Skeletal muscle tissue (tissue), 4 donors: ENCODE data around the gene ANKRD33B. TPM values are rescaled to one million over a fixed set of nuclear protein-coding genes. Genes with fewer than 3 reads are reported as not detected.
A peak's percentile ranks its signal among the peaks of the same experiment; 100 is the strongest.
"Not testable (repeated sequence)": the region's sequence is repeated elsewhere in the genome, so short reads cannot be mapped to it uniquely, and the experiment has no call there.

ENCODE experiments used
- H3K27ac ChIP-seq: one replicate; pipeline ENCODE4 v1.7.0; 2013; ENCODE audit warnings: mild to moderate bottlenecking, low read depth, low read length, inconsistent platforms
- H3K27me3 ChIP-seq, 3 donors: one replicate each; pipeline ENCODE4 v1.7.0; 2013; ENCODE audit warnings: low read length in 3 of 3; ENCODE audit not compliant: control insufficient read depth in 3 of 3, insufficient read depth in 3 of 3
- H3K36me3 ChIP-seq, 3 donors: one replicate each; pipeline ENCODE4 v1.7.0; 2013; ENCODE audit warnings: low read length in 3 of 3; ENCODE audit not compliant: control insufficient read depth in 3 of 3, insufficient read depth in 3 of 3
- H3K4me1 ChIP-seq, 3 donors: one replicate each; pipeline ENCODE4 v1.7.0; 2013; ENCODE audit warnings: low read length in 3 of 3, mild to moderate bottlenecking in 3 of 3; ENCODE audit not compliant: control insufficient read depth in 3 of 3, insufficient read depth in 3 of 3
- H3K4me3 ChIP-seq, 3 donors: one replicate each; pipeline ENCODE4 v1.7.0; 2013; ENCODE audit warnings: low read length in 3 of 3
- H3K9ac ChIP-seq, 3 donors: one replicate each; pipeline ENCODE4 v1.7.0; 2013; ENCODE audit warnings: low read length in 3 of 3, mild to moderate bottlenecking in 3 of 3, moderate library complexity in 2 of 3, low read depth in 1 of 3
- H3K9me3 ChIP-seq, 3 donors: one replicate each; pipeline ENCODE4 v1.7.0; 2013; ENCODE audit warnings: low read length in 3 of 3; ENCODE audit not compliant: control insufficient read depth in 3 of 3
- total RNA-seq: library from RNA; depleted of rRNA; stranded (reverse); fragments of >200 nt; gene quantifications from one replicate; pipeline ENCODE4 v1.2.3, GENCODE V29; 2014
- donor health status: Osteomylitis.

ANKRD33B gene
- total RNA-seq, 1 donor from 2014 or later: 2.6 TPM

- H3K36me3 ChIP-seq: no peaks in the 10 kb centered on the region
- no peak overlapping the region for H3K27ac ChIP-seq
- peaks cover 0 to 3% (median 0%) of the 10 kb centered on the region in 3 donors for H3K27me3 ChIP-seq
- no peak overlapping the region for H3K4me3 ChIP-seq
- H3K4me1 ChIP-seq: peaks cover 5 to 14% (median 13%) of the 10 kb centered on the region in 3 donors
- no peak overlapping the region for H3K9ac ChIP-seq
- no peaks in the 10 kb centered on the region for H3K9me3 ChIP-seq
These were observed 92.3 kb downstream of the ANKRD33B start for GRCh38 chr5:10655972-10656830.

DNA sequence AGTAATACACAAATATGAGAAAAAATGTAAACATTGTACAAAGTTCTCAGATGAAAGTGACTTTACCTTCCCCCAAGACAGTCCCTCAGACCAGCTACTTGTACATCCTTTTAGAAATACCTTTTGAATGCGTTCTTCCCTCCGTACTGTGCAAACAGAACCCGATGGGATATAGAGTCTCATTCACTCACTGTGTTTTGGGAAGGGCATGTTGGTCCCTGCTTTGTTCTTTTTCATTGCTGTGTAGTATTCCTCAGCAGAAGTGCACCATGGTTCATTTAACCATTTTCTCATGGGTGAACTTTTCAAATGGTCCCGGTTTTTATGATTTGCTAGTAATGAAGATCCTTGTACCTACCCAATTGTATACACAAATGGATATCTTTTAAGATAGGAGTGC, 94.4 kb downstream of the ANKRD33B start:
- H3K27ac ChIP-seq: no peak overlapping the region
- peaks cover 0 to 3% (median 0%) of the 10 kb centered on the region in 3 donors for H3K27me3 ChIP-seq
- no peaks in the 10 kb centered on the region for H3K9me3 ChIP-seq
- peaks cover 0 to 4% (median 4%) of the 10 kb centered on the region in 3 donors for H3K4me1 ChIP-seq
- no peaks in the 10 kb centered on the region for H3K36me3 ChIP-seq
- H3K9ac ChIP-seq: no peak overlapping the region
- H3K4me3 ChIP-seq: no peak overlapping the region

DNA sequence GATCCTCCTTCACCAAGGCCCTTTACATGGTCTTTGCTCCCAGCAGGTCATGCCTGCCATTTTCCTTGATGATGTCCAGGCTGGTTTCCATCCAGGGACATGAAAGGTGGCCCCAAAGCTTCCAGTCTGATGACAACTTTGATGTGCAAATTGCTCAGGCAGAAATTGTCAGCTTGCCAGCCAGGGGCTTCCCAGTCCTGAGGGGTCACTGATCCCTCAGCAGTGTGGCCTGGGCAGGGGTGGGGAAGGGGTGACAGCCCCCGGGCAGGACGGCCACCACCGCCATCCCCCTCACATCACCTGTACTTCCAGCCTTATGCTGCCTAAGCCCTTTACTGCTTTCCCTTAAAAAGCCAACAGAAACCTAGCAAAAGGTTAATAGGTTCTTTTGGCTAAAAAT, 96.3 kb downstream of the ANKRD33B start:
- no peaks in the 10 kb centered on the region for H3K36me3 ChIP-seq
- peaks cover 0 to 3% (median 0%) of the 10 kb centered on the region in 3 donors for H3K27me3 ChIP-seq
- no peak overlapping the region for H3K27ac ChIP-seq
- no peak overlapping the region for H3K9ac ChIP-seq
- no peak overlapping the region for H3K4me3 ChIP-seq
- H3K9me3 ChIP-seq: no peaks in the 10 kb centered on the region
- H3K4me1 ChIP-seq: peaks cover 3 to 7% (median 5%) of the 10 kb centered on the region in 3 donors

GRCh38 chr5:10660720-10661387, 97.0 kb downstream of the ANKRD33B start:
- Histone ChIP-seq H3K27me3 (no peaks in the 10 kb centered on the region), H3K4me3 (no peak overlapping the region), H3K9me3 (no peaks in the 10 kb centered on the region), H3K36me3 (no peaks in the 10 kb centered on the region), H3K9ac (no peak overlapping the region), H3K4me1 (peaks cover 3 to 9% (median 5%) of the 10 kb centered on the region in 3 donors), H3K27ac (no peak overlapping the region)

DNA sequence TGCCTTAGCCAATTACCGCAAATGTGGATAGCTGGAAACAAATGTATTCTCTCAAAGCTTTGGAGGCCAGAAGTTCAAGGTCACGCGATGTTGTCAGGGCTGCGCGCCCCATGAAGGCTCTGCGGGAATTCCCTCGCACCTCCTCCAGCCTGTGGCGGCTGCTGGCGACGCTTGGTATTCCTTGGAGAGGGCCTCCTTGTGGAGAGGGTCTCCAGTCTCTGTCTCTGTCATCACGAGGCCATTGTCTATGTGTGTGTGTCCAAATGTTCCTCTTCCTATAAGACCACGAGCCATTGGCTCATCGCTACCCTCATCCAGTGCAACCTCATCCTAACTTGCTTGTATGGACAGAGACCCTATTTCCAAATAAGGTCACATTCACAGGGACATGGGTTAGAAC, 97.5 kb downstream of the ANKRD33B start:
- H3K27me3 ChIP-seq: no peaks in the 10 kb centered on the region
- peaks cover 4 to 15% (median 5%) of the 10 kb centered on the region in 3 donors for H3K4me1 ChIP-seq
- H3K27ac ChIP-seq: no peak overlapping the region
- no peaks in the 10 kb centered on the region for H3K36me3 ChIP-seq
- H3K9ac ChIP-seq: no peak overlapping the region
- no peak overlapping the region for H3K4me3 ChIP-seq
- H3K9me3 ChIP-seq: no peaks in the 10 kb centered on the region

GRCh38 chr5:10662083-10662482, 98.2 kb downstream of the ANKRD33B start:
- Histone ChIP-seq H3K36me3 (no peaks in the 10 kb centered on the region), H3K27me3 (no peaks in the 10 kb centered on the region), H3K4me1 (peaks cover 9 to 21% (median 11%) of the 10 kb centered on the region in 3 donors), H3K27ac (no peak overlapping the region), H3K9ac (no peak overlapping the region), H3K9me3 (no peaks in the 10 kb centered on the region), H3K4me3 (no peak overlapping the region)

- Histone ChIP-seq H3K9ac (no peak overlapping the region), H3K4me3 (no peak overlapping the region), H3K27ac (no peak overlapping the region), H3K4me1 (peaks cover 9 to 28% (median 15%) of the 10 kb centered on the region in 3 donors), H3K36me3 (no peaks in the 10 kb centered on the region), H3K27me3 (no peaks in the 10 kb centered on the region), H3K9me3 (no peaks in the 10 kb centered on the region)
These were observed 99.0 kb downstream of the ANKRD33B start for GRCh38 chr5:10662661-10663488.

- H3K36me3 ChIP-seq: no peaks in the 10 kb centered on the region
- no peak overlapping the region for H3K4me3 ChIP-seq
- H3K9me3 ChIP-seq: no peaks in the 10 kb centered on the region
- H3K27me3 ChIP-seq: no peaks in the 10 kb centered on the region
- H3K9ac ChIP-seq: peak overlapping the region in 1 of 3 donors; percentile 28
- H3K4me1 ChIP-seq: peaks cover 9 to 28% (median 15%) of the 10 kb centered on the region in 3 donors
- no peak overlapping the region for H3K27ac ChIP-seq
These were observed 99.8 kb downstream of the ANKRD33B start for GRCh38 chr5:10663489-10664179.

DNA sequence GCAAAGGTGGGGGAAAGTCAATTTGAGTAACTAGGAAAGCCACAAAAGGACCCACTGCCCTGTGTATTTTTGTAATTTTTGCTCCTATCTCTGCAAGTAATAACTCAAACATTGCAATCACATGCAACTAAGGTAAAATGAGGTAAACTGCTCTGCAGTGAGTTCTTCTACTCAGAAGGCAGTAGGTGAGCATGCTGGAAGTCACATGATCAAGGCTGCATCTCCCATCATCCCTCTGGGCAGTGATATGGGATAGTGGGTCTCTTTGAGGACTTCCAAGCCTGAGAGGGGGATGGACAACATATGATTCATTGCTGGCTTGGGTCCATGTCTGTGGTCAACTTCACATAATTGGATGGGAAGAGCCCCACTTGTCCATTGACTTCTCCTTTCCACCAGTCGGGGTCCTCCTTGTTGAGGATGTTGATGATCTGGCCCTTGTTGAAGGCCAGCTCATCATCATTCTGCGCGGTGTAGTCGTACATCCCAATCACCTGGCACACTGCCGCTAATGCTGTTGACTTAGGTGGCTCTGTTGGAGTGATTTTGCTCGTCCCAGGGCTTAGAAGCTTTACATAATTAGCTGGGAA, 100.4 kb downstream of the ANKRD33B start:
- not testable (repeated sequence) for H3K9me3 ChIP-seq, H3K9ac ChIP-seq, H3K27me3 ChIP-seq, H3K27ac ChIP-seq, H3K36me3 ChIP-seq, H3K4me3 ChIP-seq
- peaks cover 9 to 28% (median 15%) of the 10 kb centered on the region in 3 donors for H3K4me1 ChIP-seq
